ENCODE results near the gene PTPRN2. TPM values are rescaled to one million over a fixed set of nuclear protein-coding genes. Genes with fewer than 3 reads are reported as not detected.
"Not testable (repeated sequence)": the region's sequence is repeated elsewhere in the genome, so short reads cannot be mapped to it uniquely, and the experiment has no call there.

The PTPRN2 gene
- total and polyA plus RNA-seq, 2 donors (not counting 3 experiments of a cell fraction or from before 2014, with no cell fraction given) = 0.62 to 0.88 TPM

DNA sequence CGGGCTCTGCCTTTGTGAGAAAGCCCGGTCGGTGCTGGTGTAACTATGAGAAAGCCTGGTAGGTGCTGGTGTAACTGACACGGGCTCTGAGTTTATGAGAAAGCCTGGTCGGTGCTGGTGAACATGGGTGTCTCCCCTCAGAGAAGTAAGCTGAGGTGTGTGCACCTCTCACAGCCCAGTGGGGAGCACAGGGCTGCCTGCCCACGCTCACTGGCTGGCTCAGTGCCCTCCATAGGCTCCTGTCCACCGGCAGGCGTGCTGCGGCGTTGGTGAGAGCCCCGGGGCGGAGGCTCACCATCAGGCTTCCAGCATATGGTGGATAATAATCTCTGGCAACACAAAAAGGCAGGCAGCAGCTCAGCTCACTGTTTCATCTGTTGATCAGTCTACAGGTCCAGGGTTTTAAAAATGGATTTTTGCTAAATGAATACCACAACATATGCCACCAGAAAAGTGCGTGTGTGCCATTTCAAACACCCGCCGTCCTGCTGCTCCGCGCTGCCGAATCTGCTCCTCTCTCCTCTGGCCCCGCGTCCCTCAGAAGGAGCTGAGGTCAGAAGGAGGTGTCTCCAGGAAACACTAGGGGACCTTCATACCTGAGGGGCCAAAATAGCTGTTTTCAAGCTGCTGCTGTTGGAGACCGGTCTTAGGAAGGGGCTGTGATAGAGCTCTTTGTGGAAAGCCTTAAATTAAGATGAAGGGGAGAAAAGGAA lies 885.2 kb downstream of the PTPRN2 start:
- no peak for DNase-seq (ENCODE audit: low read depth, low spot score)
- TF ChIP-seq JUN (IDR thresholded peaks at IDR 0.05; ENCODE audit: borderline replicate concordance, insufficient read depth, insufficient read length, low read depth) (no peak), MYC (IDR thresholded peaks at IDR 0.05; ENCODE audit: low read depth, low read length) (no peak), CTCF (IDR thresholded peaks at IDR 0.05; ENCODE audit: extremely low read depth in 1 of 2, insufficient read depth in 1 of 2, low read depth in 1 of 2, low read length in 2 of 2) (no peak), EZH2 (IDR thresholded peaks at IDR 0.05; ENCODE audit: borderline replicate concordance, low read depth, low read length, severe bottlenecking) (no peak), FOS (IDR thresholded peaks at IDR 0.05; ENCODE audit: borderline replicate concordance, insufficient read depth, low read length) (no peak), POLR2A (IDR thresholded peaks at IDR 0.05; ENCODE audit: low read depth, low read length) (no peak), MAX (IDR thresholded peaks at IDR 0.05; ENCODE audit: insufficient read depth, insufficient read length) (no peak), POLR2AphosphoS5 (IDR thresholded peaks at IDR 0.05; ENCODE audit: insufficient read depth, low read depth, low read length) (no peak)
- H4K20me1 ChIP-seq (replicated peaks; ENCODE audit: control insufficient read depth, extremely low read depth, insufficient read depth, low read length) = no peaks in the 10 kb centered on the region
- no peaks in the 10 kb centered on the region for H3K9me1 ChIP-seq (replicated peaks; ENCODE audit: control insufficient read depth, extremely low read depth, insufficient read depth, low read length)
- no TSS peak for BruUV-seq (replicated peaks)
- POLR2A ChIA-PET = no interaction called here
- no peaks in the 10 kb centered on the region for H3K4me1 ChIP-seq (ENCODE audit: control insufficient read depth, extremely low read depth, insufficient read depth, low read length)
- no peaks in the 10 kb centered on the region for H3K79me2 ChIP-seq (ENCODE audit: control insufficient read depth, insufficient read depth, low read length)
- H3K36me3 ChIP-seq (ENCODE audit: control insufficient read depth in 2 of 2, extremely low read depth in 1 of 2, insufficient read depth in 2 of 2, low read length in 2 of 2) = no peaks in the 10 kb centered on the region
- H3K27ac ChIP-seq (ENCODE audit: insufficient read depth, low read depth, low read length) = no peak overlapping the region
- no peak overlapping the region for H2AFZ ChIP-seq (ENCODE audit: low read depth, low read length)
- dilution Hi-C loops (cut with MboI; ENCODE audit: extremely low pct_ligation_motif_present, low sequenced_read_pairs) = no loop called here
- CTCF ChIA-PET = no interaction called here
- H3K27me3 ChIP-seq (ENCODE audit: control insufficient read depth in 2 of 2, insufficient read depth in 2 of 2, low read length in 2 of 2) = no peaks in the 10 kb centered on the region
- no peak for FAIRE-seq
- no peak overlapping the region for H3K9ac ChIP-seq (replicated peaks; ENCODE audit: extremely low read depth, insufficient read depth, low read length)
- no peaks in the 10 kb centered on the region for H3K9me3 ChIP-seq (replicated peaks; ENCODE audit: control insufficient read depth, insufficient read depth, low read length)
- intact Hi-C loops (cut with micrococcal nuclease) = no loop called here
- H3K4me3 ChIP-seq (replicated peaks in 1 of 3; ENCODE audit: insufficient read depth in 1 of 3, low read depth in 1 of 3, low read length in 3 of 3) = no peak overlapping the region
- H3K4me2 ChIP-seq (ENCODE audit: insufficient read depth, low read length) = no peak overlapping the region

DNA sequence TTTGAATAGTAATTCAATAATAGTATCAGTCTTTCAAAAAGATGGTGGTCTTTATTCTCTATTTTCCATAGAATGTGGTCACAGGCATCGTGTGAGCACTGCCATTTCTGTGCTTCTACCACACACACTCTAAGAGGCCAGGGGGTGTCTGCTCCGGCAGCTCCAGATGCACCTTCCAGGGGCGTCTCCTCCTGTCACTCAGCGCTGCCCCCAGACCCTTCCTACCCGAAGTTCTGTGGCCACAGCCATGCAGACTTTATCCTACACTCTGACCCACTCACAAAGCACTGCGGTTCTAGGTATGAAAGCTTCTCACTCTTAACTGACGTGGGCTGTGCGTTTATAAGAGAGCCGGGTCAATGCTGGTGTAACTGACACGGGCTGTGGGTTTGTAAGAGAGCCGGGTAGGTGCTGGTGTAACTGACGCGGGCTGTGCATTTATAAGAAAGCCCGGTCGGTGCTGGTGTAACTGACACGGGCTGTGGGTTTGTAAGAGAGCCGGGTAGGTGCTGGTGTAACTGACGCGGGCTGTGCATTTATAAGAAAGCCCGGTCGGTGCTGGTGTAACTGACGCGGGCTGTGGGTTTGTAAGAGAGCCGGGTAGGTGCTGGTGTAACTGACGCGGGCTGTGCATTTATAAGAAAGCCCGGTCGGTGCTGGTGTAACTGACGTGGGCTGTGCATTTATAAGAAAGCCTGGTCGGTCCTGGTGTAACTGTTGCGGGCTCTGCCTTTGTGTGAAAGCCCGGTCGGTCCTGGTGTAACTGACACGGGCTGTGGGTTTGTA lies 886.0 kb downstream of the PTPRN2 start:
- H3K4me1 ChIP-seq (ENCODE audit: control insufficient read depth, extremely low read depth, insufficient read depth, low read length); H3K9me3 ChIP-seq (replicated peaks; ENCODE audit: control insufficient read depth, insufficient read depth, low read length); DNase-seq (ENCODE audit: low read depth, low spot score); CTCF ChIA-PET; H3K36me3 ChIP-seq (ENCODE audit: control insufficient read depth in 2 of 2, extremely low read depth in 1 of 2, insufficient read depth in 2 of 2, low read length in 2 of 2); H3K9ac ChIP-seq (replicated peaks; ENCODE audit: extremely low read depth, insufficient read depth, low read length); H4K20me1 ChIP-seq (replicated peaks; ENCODE audit: control insufficient read depth, extremely low read depth, insufficient read depth, low read length); H3K9me1 ChIP-seq (replicated peaks; ENCODE audit: control insufficient read depth, extremely low read depth, insufficient read depth, low read length); dilution Hi-C loops (cut with MboI; ENCODE audit: extremely low pct_ligation_motif_present, low sequenced_read_pairs); H3K4me3 ChIP-seq (replicated peaks in 1 of 3; ENCODE audit: insufficient read depth in 1 of 3, low read depth in 1 of 3, low read length in 3 of 3); FAIRE-seq; H3K27ac ChIP-seq (ENCODE audit: insufficient read depth, low read depth, low read length); H3K79me2 ChIP-seq (ENCODE audit: control insufficient read depth, insufficient read depth, low read length); H3K4me2 ChIP-seq (ENCODE audit: insufficient read depth, low read length); BruUV-seq (replicated peaks); H3K27me3 ChIP-seq (ENCODE audit: control insufficient read depth in 2 of 2, insufficient read depth in 2 of 2, low read length in 2 of 2); intact Hi-C loops (cut with micrococcal nuclease); POLR2A ChIA-PET; H2AFZ ChIP-seq (ENCODE audit: low read depth, low read length): not testable (repeated sequence)

All from endothelial cell of umbilical vein (primary cell).